Measurements from ENCODE around the gene PAK5. TPM values are rescaled to one million over a fixed set of nuclear protein-coding genes. Genes with fewer than 3 reads are reported as not detected.

The PAK5 gene
- total RNA-seq (2014; rRNA removed; shearing (Covaris generic)): not detected in 2 replicates

DNA sequence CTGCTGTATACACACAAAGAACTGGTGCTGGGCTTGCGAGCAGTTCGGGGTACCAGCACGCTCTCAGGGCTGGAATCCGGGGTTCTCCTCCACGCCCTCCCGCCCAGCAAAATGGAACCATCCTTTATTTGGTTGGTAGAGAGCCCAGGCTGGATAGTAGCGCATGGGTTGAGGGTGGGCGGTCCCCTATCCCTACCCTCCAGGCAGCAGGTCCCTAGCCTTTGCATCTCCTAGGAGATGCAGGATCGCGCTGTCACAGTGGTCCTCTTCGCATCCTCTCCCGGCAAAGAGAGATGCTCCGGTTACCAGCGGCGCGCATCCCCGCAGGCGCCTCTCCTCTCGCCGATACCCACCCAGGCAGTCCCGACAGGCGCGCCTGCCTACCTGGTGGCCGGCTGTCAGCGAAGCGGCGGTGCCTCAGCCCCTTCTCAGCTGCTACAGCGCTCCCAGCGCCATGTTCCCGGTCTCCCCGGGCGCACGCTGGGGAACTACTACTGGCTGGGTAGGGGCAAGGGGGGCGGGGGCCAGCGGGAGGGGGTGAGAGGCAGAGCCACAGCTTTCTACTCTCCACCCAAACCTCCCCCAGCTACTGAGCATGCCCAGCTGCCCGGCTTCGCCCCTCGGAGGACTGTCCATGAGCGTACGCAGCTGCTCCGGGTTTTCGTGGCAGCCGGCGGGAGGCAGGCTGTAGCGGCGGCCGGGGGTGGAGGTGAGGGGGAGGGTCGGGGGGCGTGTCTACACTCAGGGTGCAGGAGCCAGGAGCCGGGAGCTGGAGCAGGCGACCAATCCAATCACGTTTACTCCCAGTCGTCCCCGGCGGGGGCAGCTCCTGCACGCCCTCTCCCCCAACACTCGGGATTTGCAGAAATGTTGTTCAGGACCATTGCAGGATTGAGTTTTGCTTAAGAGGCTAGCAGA is at the start of gene PAK5:
TSS of gene PAK5 (minus strand) at position 699 of the 918 bp plus-strand sequence. CDS start 194,748 bp downstream, outside the sequence.

GRCh38 chr20:9514461-9515213 is 324.2 kb downstream of the PAK5 start, which contains the start of gene LAMP5:
Gene LAMP5 (plus strand): TSS chr20:9514590. CDS start chr20:9514853, 263 bp downstream.

Other genes with a start within 250 kb of the PAK5 start
- 4.6 and 4.7 TPM in 2 replicates for gene ANKEF1, start 195.9 kb upstream of the PAK5 start, total RNA-seq (2014; rRNA removed; shearing (Covaris generic))

Data from A375 (cell line).